ENCODE measurements around the gene AFF2.

AFF2 gene

DNA sequence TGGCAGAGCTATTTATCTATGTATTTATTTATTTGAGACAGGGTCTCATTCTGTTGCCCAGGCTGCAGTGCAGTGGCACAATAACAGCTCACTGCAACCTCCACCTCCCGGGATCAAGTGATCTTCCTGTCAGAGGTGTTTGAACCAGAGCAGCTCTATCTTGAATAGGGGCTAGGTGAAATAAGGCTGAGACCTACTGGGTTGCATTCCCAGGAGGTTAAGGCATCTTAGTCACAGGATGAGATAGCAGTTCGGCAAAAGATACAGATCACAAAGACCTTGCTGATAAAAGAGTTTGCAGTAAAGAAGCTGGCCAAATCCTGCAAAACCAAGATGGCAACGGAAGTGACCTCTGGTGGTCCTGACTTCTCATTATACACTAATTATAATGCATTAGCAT, 501.9 kb downstream of the AFF2 start:
- Histone ChIP-seq H3K4me3 (ENCODE audit: low read length) (no peak overlapping the region), H3K27ac (ENCODE audit: low read length) (no peak overlapping the region), H3K36me3 (ENCODE audit: control insufficient read depth, low read depth, low read length) (no peaks in the 10 kb centered on the region), H3K27me3 (ENCODE audit: control insufficient read depth, insufficient read depth, low read length) (no peaks in the 10 kb centered on the region), H3K9ac (ENCODE audit: low read length) (no peak overlapping the region), H3K9me3 (ENCODE audit: control insufficient read depth, low read depth, low read length) (peaks cover 5% of the 10 kb centered on the region), H3K4me1 (ENCODE audit: control insufficient read depth, low read depth, low read length) (no peaks in the 10 kb centered on the region)

DNA sequence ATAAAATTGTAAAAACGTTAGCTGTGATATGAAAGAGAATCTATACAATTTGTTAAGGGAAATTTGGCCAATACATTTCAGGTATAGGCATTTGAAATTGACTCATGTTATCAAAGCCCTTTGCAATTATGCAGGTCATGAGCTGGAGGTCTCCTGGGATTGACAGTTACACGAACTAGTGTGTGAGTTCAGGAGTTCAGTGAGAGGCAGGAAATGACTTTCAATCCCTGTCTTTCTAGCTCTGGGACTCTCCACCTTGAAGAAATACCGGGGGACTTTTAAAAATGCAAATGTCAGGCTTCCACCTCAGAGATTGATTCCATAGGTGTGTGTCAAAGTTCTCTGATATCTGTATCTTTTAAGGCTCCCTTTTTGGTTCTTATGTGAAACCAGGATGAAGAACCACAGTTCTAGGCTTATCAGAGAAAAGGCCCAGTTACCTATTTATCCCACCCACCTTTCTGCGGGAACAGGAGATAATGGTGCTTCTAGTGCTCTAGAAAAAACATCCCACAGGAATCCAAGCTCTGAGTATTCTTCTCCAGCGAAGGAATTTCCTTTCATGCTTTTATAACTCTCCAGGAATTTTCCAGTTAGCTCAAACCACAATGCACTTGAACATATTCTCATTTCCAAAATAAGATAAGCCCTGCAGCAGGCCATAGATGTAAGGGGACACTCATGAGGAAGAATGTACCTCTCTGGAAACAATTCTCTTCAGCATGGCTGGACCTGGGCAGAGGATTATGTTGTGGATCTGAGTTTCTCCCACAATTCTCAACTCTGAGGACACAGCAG, 503.6 kb downstream of the AFF2 start:
- Histone ChIP-seq H3K36me3 (ENCODE audit: control insufficient read depth, low read depth, low read length) (no peaks in the 10 kb centered on the region), H3K27me3 (ENCODE audit: control insufficient read depth, insufficient read depth, low read length) (no peaks in the 10 kb centered on the region), H3K4me1 (ENCODE audit: control insufficient read depth, low read depth, low read length) (no peaks in the 10 kb centered on the region), H3K4me3 (ENCODE audit: low read length) (no peak overlapping the region), H3K9ac (ENCODE audit: low read length) (no peak overlapping the region), H3K9me3 (ENCODE audit: control insufficient read depth, low read depth, low read length) (peaks cover 10% of the 10 kb centered on the region), H3K27ac (ENCODE audit: low read length) (no peak overlapping the region)

DNA sequence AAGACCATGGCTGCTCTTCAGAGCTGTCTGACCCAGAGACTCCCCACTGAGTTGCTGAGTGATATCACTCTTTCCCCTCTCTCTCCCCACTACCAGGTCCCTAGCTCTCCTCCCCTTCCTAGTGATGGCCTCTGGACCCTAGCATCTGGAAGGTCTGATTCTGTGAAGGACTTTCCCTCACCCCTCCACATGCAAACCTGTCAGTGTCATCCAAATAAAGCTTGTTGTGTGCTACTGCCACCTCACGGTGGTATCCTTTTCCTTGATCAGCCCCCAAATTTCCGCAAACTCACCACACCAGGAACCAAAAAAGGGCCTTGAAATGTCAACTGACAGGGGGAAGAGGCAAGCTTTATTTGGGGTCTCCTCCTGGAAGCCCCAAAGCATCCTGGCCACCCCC, 504.5 kb downstream of the AFF2 start:
- Histone ChIP-seq H3K9ac (ENCODE audit: low read length) (no peak overlapping the region), H3K4me3 (ENCODE audit: low read length) (no peak overlapping the region), H3K36me3 (ENCODE audit: control insufficient read depth, low read depth, low read length) (no peaks in the 10 kb centered on the region), H3K9me3 (ENCODE audit: control insufficient read depth, low read depth, low read length) (peaks cover 10% of the 10 kb centered on the region), H3K27me3 (ENCODE audit: control insufficient read depth, insufficient read depth, low read length) (no peaks in the 10 kb centered on the region), H3K4me1 (ENCODE audit: control insufficient read depth, low read depth, low read length) (no peaks in the 10 kb centered on the region), H3K27ac (ENCODE audit: low read length) (no peak overlapping the region)

GRCh38 chrX:149006235-149006634, 505.8 kb downstream of the AFF2 start:
- H3K9me3 ChIP-seq (ENCODE audit: control insufficient read depth, low read depth, low read length) = peaks cover 10% of the 10 kb centered on the region
- no peaks in the 10 kb centered on the region for H3K4me1 ChIP-seq (ENCODE audit: control insufficient read depth, low read depth, low read length)
- no peak overlapping the region for H3K27ac ChIP-seq (ENCODE audit: low read length)
- H3K4me3 ChIP-seq (ENCODE audit: low read length) = no peak overlapping the region
- no peaks in the 10 kb centered on the region for H3K36me3 ChIP-seq (ENCODE audit: control insufficient read depth, low read depth, low read length)
- H3K9ac ChIP-seq (ENCODE audit: low read length) = no peak overlapping the region
- no peaks in the 10 kb centered on the region for H3K27me3 ChIP-seq (ENCODE audit: control insufficient read depth, insufficient read depth, low read length)

DNA sequence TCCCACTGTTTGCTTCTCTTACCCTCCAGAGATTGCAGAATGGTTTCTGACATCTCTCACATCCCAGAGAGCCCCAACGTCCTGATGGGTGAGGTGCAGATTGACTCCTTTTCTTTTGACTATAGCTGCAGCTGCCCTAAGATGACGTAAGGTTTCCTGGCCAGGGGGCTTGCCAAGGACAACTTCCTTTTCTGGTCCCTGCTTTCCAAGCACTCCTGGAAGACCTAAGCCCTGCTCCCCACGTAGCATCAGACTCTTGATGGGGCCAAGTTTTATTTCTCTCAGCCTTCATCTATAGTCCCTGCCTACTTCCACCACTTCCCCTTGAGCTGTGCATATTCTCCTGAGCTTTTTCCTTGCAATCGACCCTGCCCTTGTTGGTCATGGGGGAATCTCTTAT, 507.0 kb downstream of the AFF2 start:
- Histone ChIP-seq H3K9me3 (ENCODE audit: control insufficient read depth, low read depth, low read length) (peaks cover 10% of the 10 kb centered on the region), H3K27me3 (ENCODE audit: control insufficient read depth, insufficient read depth, low read length) (no peaks in the 10 kb centered on the region), H3K4me1 (ENCODE audit: control insufficient read depth, low read depth, low read length) (no peaks in the 10 kb centered on the region), H3K9ac (ENCODE audit: low read length) (no peak overlapping the region), H3K4me3 (ENCODE audit: low read length) (no peak overlapping the region), H3K27ac (ENCODE audit: low read length) (no peak overlapping the region), H3K36me3 (ENCODE audit: control insufficient read depth, low read depth, low read length) (no peaks in the 10 kb centered on the region)

DNA sequence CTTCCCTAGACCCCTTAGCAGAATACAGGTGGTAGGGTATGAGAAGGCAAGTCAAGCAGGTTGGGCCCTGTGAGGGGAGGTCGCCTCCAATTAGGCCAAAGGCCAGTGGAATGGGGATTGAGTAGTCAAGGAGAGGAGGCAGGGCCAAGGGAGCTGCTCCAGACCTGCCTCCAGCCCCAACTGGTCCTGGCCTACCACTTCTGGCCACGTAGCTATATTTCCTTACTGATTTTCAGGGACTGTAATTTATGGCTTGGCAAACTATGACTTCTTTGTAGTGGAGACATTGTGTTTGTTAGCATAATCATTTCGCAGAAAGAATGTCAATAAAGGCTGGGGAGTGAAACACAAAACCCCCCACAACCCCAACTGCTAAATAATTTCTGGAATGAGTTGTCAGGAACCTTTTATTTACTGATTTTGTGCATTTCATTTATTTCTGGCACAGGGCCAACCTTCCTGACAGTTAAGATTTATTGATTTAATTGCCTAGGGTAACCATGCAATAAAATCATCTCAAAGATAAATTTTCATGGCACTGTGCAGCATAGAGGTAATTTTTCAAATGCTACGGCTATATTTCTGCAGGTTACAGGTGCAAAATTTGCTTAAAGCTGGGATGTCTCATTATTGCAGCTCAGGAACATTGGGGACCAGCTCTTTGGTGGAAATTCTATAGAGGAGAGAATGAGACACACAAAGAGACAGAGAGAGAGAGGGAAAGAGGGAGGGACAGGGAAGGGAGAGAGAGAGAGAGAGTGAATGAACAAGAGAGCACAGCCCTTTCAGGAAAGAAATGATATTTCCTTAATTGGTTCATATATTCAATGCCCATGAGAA, 509.8 kb downstream of the AFF2 start:
- no peaks in the 10 kb centered on the region for H3K36me3 ChIP-seq (ENCODE audit: control insufficient read depth, low read depth, low read length)
- H3K9me3 ChIP-seq (ENCODE audit: control insufficient read depth, low read depth, low read length) = peaks cover 14% of the 10 kb centered on the region
- H3K9ac ChIP-seq (ENCODE audit: low read length) = no peak overlapping the region
- no peaks in the 10 kb centered on the region for H3K4me1 ChIP-seq (ENCODE audit: control insufficient read depth, low read depth, low read length)
- no peaks in the 10 kb centered on the region for H3K27me3 ChIP-seq (ENCODE audit: control insufficient read depth, insufficient read depth, low read length)
- H3K27ac ChIP-seq (ENCODE audit: low read length) = no peak overlapping the region
- H3K4me3 ChIP-seq (ENCODE audit: low read length) = no peak overlapping the region

DNA sequence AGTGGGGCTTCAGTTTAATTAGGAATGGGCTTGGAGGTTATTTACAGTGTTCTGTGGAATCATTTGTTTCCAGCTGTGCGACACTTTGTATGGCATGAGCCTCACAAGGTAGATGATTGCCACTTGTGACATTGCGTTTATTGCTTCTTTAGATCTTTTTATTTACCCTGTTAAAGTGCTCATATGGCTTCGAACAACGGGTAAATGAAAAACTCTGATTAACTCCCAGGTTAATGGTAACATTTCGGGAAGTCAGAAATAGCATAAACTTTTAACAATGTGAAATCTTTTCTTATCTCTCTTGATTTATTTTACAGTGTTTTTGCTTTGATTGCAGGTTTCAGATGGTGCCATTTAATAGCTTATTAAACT, 510.4 kb downstream of the AFF2 start:
- Histone ChIP-seq H3K27me3 (ENCODE audit: control insufficient read depth, insufficient read depth, low read length) (no peaks in the 10 kb centered on the region), H3K9ac (ENCODE audit: low read length) (no peak overlapping the region), H3K4me1 (ENCODE audit: control insufficient read depth, low read depth, low read length) (no peaks in the 10 kb centered on the region), H3K36me3 (ENCODE audit: control insufficient read depth, low read depth, low read length) (no peaks in the 10 kb centered on the region), H3K9me3 (ENCODE audit: control insufficient read depth, low read depth, low read length) (peaks cover 17% of the 10 kb centered on the region), H3K27ac (ENCODE audit: low read length) (no peak overlapping the region), H3K4me3 (ENCODE audit: low read length) (no peak overlapping the region)

- no peak overlapping the region for H3K27ac ChIP-seq (ENCODE audit: low read length)
- H3K9me3 ChIP-seq (ENCODE audit: control insufficient read depth, low read depth, low read length) = peaks cover 20% of the 10 kb centered on the region
- H3K27me3 ChIP-seq (ENCODE audit: control insufficient read depth, insufficient read depth, low read length) = no peaks in the 10 kb centered on the region
- H3K9ac ChIP-seq (ENCODE audit: low read length) = no peak overlapping the region
- H3K4me3 ChIP-seq (ENCODE audit: low read length) = no peak overlapping the region
- H3K36me3 ChIP-seq (ENCODE audit: control insufficient read depth, low read depth, low read length) = no peaks in the 10 kb centered on the region
- H3K4me1 ChIP-seq (ENCODE audit: control insufficient read depth, low read depth, low read length) = no peaks in the 10 kb centered on the region
Observed at GRCh38 chrX:149013081-149013480, 512.7 kb downstream of the AFF2 start.

GRCh38 chrX:149021159-149021558, 520.7 kb downstream of the AFF2 start:
- Histone ChIP-seq H3K27me3 (ENCODE audit: control insufficient read depth, insufficient read depth, low read length) (no peaks in the 10 kb centered on the region), H3K4me3 (ENCODE audit: low read length) (no peak overlapping the region), H3K27ac (ENCODE audit: low read length) (no peak overlapping the region), H3K9me3 (ENCODE audit: control insufficient read depth, low read depth, low read length) (peaks cover 28% of the 10 kb centered on the region), H3K36me3 (ENCODE audit: control insufficient read depth, low read depth, low read length) (no peaks in the 10 kb centered on the region), H3K4me1 (ENCODE audit: control insufficient read depth, low read depth, low read length) (no peaks in the 10 kb centered on the region), H3K9ac (ENCODE audit: low read length) (no peak overlapping the region)

DNA sequence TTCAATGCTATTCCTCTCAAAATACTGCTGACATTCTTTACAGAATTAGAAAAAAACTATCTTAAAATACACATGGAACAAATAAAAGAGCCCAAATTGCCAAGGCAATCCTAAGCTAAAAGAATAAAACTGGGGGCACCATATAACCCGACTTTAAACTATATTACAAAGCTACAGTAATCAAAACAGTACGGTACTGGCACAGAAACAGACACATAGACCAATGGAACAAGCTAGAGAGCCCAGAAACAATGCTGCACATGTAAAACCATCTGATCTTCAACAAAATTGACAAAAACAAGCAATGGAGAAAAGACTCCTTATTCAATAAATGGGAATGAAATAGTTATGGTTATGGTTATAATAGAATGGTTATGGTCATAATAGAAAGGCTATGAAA, 522.1 kb downstream of the AFF2 start:
- Histone ChIP-seq H3K4me3 (ENCODE audit: low read length) (no peak overlapping the region), H3K9me3 (ENCODE audit: control insufficient read depth, low read depth, low read length) (peaks cover 23% of the 10 kb centered on the region), H3K27ac (ENCODE audit: low read length) (no peak overlapping the region), H3K9ac (ENCODE audit: low read length) (no peak overlapping the region), H3K4me1 (ENCODE audit: control insufficient read depth, low read depth, low read length) (no peaks in the 10 kb centered on the region), H3K36me3 (ENCODE audit: control insufficient read depth, low read depth, low read length) (no peaks in the 10 kb centered on the region), H3K27me3 (ENCODE audit: control insufficient read depth, insufficient read depth, low read length) (no peaks in the 10 kb centered on the region)

DNA sequence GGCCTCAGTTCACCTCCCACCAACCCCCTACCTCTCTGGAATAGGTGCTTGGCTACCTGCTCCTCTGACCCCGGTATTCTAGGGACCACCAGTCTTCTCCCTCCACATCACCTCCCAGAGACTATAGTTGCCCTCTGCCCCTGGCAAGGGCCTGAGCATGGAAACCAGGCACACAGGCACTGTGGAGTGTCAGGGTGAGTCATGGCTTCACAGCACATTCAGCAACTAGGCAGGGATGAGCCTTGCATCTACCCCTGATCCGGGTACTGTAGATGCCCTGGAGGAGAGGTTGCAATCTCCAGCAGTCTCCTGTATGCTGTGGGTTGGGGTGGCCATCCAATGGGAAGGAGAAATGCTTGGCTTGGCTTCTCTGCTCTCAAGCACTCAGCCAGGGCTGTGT, 532.0 kb downstream of the AFF2 start:
- no peak overlapping the region for H3K4me3 ChIP-seq (ENCODE audit: low read length)
- no peak overlapping the region for H3K27ac ChIP-seq (ENCODE audit: low read length)
- no peaks in the 10 kb centered on the region for H3K27me3 ChIP-seq (ENCODE audit: control insufficient read depth, insufficient read depth, low read length)
- no peak overlapping the region for H3K9ac ChIP-seq (ENCODE audit: low read length)
- no peaks in the 10 kb centered on the region for H3K4me1 ChIP-seq (ENCODE audit: control insufficient read depth, low read depth, low read length)
- H3K9me3 ChIP-seq (ENCODE audit: control insufficient read depth, low read depth, low read length) = peaks cover 5% of the 10 kb centered on the region
- no peaks in the 10 kb centered on the region for H3K36me3 ChIP-seq (ENCODE audit: control insufficient read depth, low read depth, low read length)

DNA sequence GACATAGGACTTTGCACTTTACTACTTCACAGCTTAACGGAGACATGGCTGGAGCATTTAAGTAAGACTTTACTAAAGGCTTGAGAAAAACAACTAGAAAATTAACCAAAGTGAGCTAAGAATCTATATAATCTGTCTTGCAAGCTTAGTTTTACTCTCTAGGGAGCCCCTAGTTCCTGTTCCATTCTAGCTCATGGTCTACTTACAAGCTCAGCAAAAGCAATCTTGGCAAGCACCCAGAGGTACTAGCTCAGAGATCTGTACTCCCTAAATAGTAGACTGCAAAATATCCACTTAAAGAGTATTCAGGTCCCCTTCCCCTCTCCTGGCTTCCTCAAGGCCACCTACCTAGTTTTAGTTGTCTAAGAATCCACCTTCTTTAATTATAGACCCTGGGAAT, 535.7 kb downstream of the AFF2 start:
- Histone ChIP-seq H3K27me3 (ENCODE audit: control insufficient read depth, insufficient read depth, low read length) (no peaks in the 10 kb centered on the region), H3K4me3 (ENCODE audit: low read length) (no peak overlapping the region)

More for the DNA sequence above, 535.7 kb downstream of the AFF2 start:
- Histone ChIP-seq H3K27ac (ENCODE audit: low read length) (no peak overlapping the region), H3K9ac (ENCODE audit: low read length) (no peak overlapping the region), H3K36me3 (ENCODE audit: control insufficient read depth, low read depth, low read length) (no peaks in the 10 kb centered on the region), H3K4me1 (ENCODE audit: control insufficient read depth, low read depth, low read length) (no peaks in the 10 kb centered on the region), H3K9me3 (ENCODE audit: control insufficient read depth, low read depth, low read length) (peaks cover 5% of the 10 kb centered on the region)

Measured in iPS-18a (cell line).